Fibroblast of skin of left biceps (primary cell): Measurements from ENCODE around the gene TARM1.

Source experiments
- DNase-seq, 2 experiments: peaks; one replicate each; pipeline ENCODE4 v3.0.0-alpha.2; 2013; ENCODE audit warnings: low read depth in 2 of 2

The TARM1 gene

GRCh38 chr19:54081032-54081431 lies at the start of gene TARM1:
Gene TARM1 (minus strand): TSS chr19:54081365. CDS start chr19:54081340, 25 bp downstream.
- no peak for DNase-seq

- no peak for DNase-seq
Measured at GRCh38 chr19:54129617-54129996, 48.4 kb upstream of the TARM1 start.

- no peak for DNase-seq
Measured at GRCh38 chr19:54128796-54129616, 47.8 kb upstream of the TARM1 start.

GRCh38 chr19:54128441-54128725 lies 47.2 kb upstream of the TARM1 start:
- no peak for DNase-seq

- no peak for DNase-seq
Measured at GRCh38 chr19:54127688-54128440, 46.7 kb upstream of the TARM1 start.

GRCh38 chr19:54125713-54126112 lies 44.5 kb upstream of the TARM1 start:
- DNase-seq, result no peak

GRCh38 chr19:54124393-54124792 lies 43.2 kb upstream of the TARM1 start:
- DNase-seq, result no peak

GRCh38 chr19:54123682-54124081 lies 42.5 kb upstream of the TARM1 start:
- DNase-seq, result no peak

- DNase-seq, result no peak
Measured at GRCh38 chr19:54121259-54121658, 40.1 kb upstream of the TARM1 start.

GRCh38 chr19:54115109-54116063 lies 34.2 kb upstream of the TARM1 start, which contains the start of the genes PRPF31 and TFPT:
Gene PRPF31 (plus strand): TSS chr19:54115754. CDS start chr19:54118279, 2,525 bp downstream.
Gene TFPT (minus strand): TSS chr19:54115657. CDS start chr19:54115269, 388 bp downstream.
- DNase-seq, result peak; percentile 94 to 97

GRCh38 chr19:54114340-54115108 lies 33.4 kb upstream of the TARM1 start:
- no peak for DNase-seq

- DNase-seq, result no peak
Measured at GRCh38 chr19:54109651-54110050, 28.5 kb upstream of the TARM1 start.

GRCh38 chr19:54108496-54108895 lies 27.3 kb upstream of the TARM1 start:
- no peak for DNase-seq

- no peak for DNase-seq
Measured at GRCh38 chr19:54107876-54108490, 26.8 kb upstream of the TARM1 start.

- DNase-seq, result no peak
Measured at GRCh38 chr19:54106716-54107115, 25.6 kb upstream of the TARM1 start.

- DNase-seq, result no peak
Measured at GRCh38 chr19:54105796-54106195, 24.6 kb upstream of the TARM1 start.

GRCh38 chr19:54104998-54105715 lies 24.0 kb upstream of the TARM1 start:
- DNase-seq, result no peak

GRCh38 chr19:54102421-54103169 lies 21.4 kb upstream of the TARM1 start, which contains the start of gene NDUFA3:
Gene NDUFA3 (plus strand): TSS chr19:54102855. CDS start chr19:54102879, 24 bp downstream.
- peak; percentile 95 to 97 for DNase-seq

GRCh38 chr19:54100561-54100960 lies 19.4 kb upstream of the TARM1 start, which contains the start of gene OSCAR:
Gene OSCAR (minus strand): TSS chr19:54100803. CDS start chr19:54100792, 11 bp downstream.
- no peak for DNase-seq
